DND-41 (cell line): Measurements from ENCODE around the gene SP7.

Experiments used
- ATAC-seq: fragments of 200-7000 bp; cut with Tn5 transposase; 3 replicates; pipeline ENCODE4 v1.9.1; 2021; ENCODE audit warnings: low read depth; ENCODE audit not compliant: insufficient read depth
- DNase-seq: peaks from one replicate; pipeline ENCODE4 v3.0.0-alpha.2; 2020
- H2AFZ ChIP-seq: 2 replicates; pipeline ENCODE4 v1.6.0; 2012; ENCODE audit warnings: low read depth, low read length
- H3K27ac ChIP-seq: 2 replicates; pipeline ENCODE4 v1.5.1; 2012; ENCODE audit warnings: low read length, inconsistent platforms
- H3K27me3 ChIP-seq: fragments of 200-600 bp; sonication (generic); 2 replicates; pipeline ENCODE4 v1.6.0; 2012; ENCODE audit warnings: low read length, mild to moderate bottlenecking, inconsistent platforms; ENCODE audit not compliant: insufficient read depth, poor library complexity
- H3K36me3 ChIP-seq: 2 replicates; pipeline ENCODE4 v1.5.1; 2012; ENCODE audit warnings: low read length, inconsistent platforms; ENCODE audit not compliant: insufficient read depth
- H3K4me1 ChIP-seq: 2 replicates; pipeline ENCODE4 v1.5.1; 2012; ENCODE audit warnings: mild to moderate bottlenecking, low read length; ENCODE audit not compliant: insufficient read depth
- H3K4me2 ChIP-seq: 2 replicates; pipeline ENCODE4 v1.6.0; 2012; ENCODE audit warnings: mild to moderate bottlenecking, moderate library complexity, low read length, inconsistent platforms; ENCODE audit not compliant: insufficient read depth
- H3K4me3 ChIP-seq, 2 experiments: fragments of 200-600 bp in 1 of 2; shearing (Covaris generic) in 1 of 2; 2 replicates each; pipeline ENCODE4 v1.5.1; 2012 to 2016; ENCODE audit warnings: inconsistent platforms in 2 of 2, low read length in 2 of 2, mild to moderate bottlenecking in 2 of 2, low read depth in 1 of 2, moderate library complexity in 1 of 2
- H3K79me2 ChIP-seq: 2 replicates; pipeline ENCODE4 v1.6.0; 2012; ENCODE audit warnings: low read length, inconsistent platforms; ENCODE audit not compliant: insufficient read depth
- H3K9ac ChIP-seq: 2 replicates; pipeline ENCODE4 v1.6.0; 2012; ENCODE audit warnings: low read depth, mild to moderate bottlenecking, inconsistent platforms, low read length, moderate library complexity
- H3K9me3 ChIP-seq: 2 replicates; pipeline ENCODE4 v1.5.1; 2012; ENCODE audit warnings: low read length, moderate library complexity, mild to moderate bottlenecking, inconsistent platforms; ENCODE audit not compliant: insufficient read depth, severe bottlenecking
- H4K20me1 ChIP-seq: 2 replicates; pipeline ENCODE4 v1.6.0; 2012; ENCODE audit warnings: low read length; ENCODE audit not compliant: insufficient read depth
- CTCF ChIP-seq: IDR thresholded peaks from 2 replicates; pipeline ENCODE4 v1.5.1; 2012; ENCODE audit warnings: borderline replicate concordance, low read length, moderate library complexity, mild to moderate bottlenecking; ENCODE audit not compliant: poor library complexity, severe bottlenecking; ENCODE audit errors: extremely low read depth
- EZH2 ChIP-seq: IDR thresholded peaks from 3 replicates; pipeline ENCODE4 v1.6.1; 2012; ENCODE audit warnings: borderline replicate concordance, low read depth, mild to moderate bottlenecking, moderate library complexity, low read length, inconsistent platforms; ENCODE audit not compliant: severe bottlenecking

SP7 gene

GRCh38 chr12:53320352-53321195 is 15.6 kb downstream of the SP7 start:
- H2AFZ ChIP-seq, result peak overlapping the region; percentile 88
- peak overlapping the region; percentile 47 to 85 for H3K4me3 ChIP-seq
- peaks cover 38% of the 10 kb centered on the region for H3K36me3 ChIP-seq
- H3K27me3 ChIP-seq, result no peaks in the 10 kb centered on the region
- TF ChIP-seq CTCF, result no peak
- TF ChIP-seq EZH2, result no peak
- DNase-seq (no peak), ATAC-seq (no peak)
- peak overlapping the region; percentile 75 for H3K4me2 ChIP-seq
- H3K79me2 ChIP-seq, result peaks cover 14% of the 10 kb centered on the region
- H3K9me3 ChIP-seq, result no peaks in the 10 kb centered on the region
- H3K4me1 ChIP-seq, result peaks cover 41% of the 10 kb centered on the region
- H3K27ac ChIP-seq, result peak overlapping the region; percentile 98
- H4K20me1 ChIP-seq, result no peaks in the 10 kb centered on the region
- H3K9ac ChIP-seq, result peak overlapping the region; percentile 72

GRCh38 chr12:53313996-53314395 is 22.2 kb downstream of the SP7 start:
- Histone ChIP-seq H4K20me1 (no peaks in the 10 kb centered on the region), H3K4me3 (no peak overlapping the region), H3K27me3 (no peaks in the 10 kb centered on the region), H3K9ac (no peak overlapping the region), H3K4me1 (no peaks in the 10 kb centered on the region), H3K79me2 (no peaks in the 10 kb centered on the region), H2AFZ (no peak overlapping the region), H3K9me3 (no peaks in the 10 kb centered on the region), H3K4me2 (no peak overlapping the region), H3K27ac (no peak overlapping the region), H3K36me3 (peaks cover 64% of the 10 kb centered on the region)
- ATAC-seq (no peak), DNase-seq (no peak)
- TF ChIP-seq CTCF, result no peak
- TF ChIP-seq EZH2, result no peak

- H3K9ac ChIP-seq, result no peak overlapping the region
- H3K4me2 ChIP-seq, result no peak overlapping the region
- H3K27me3 ChIP-seq, result no peaks in the 10 kb centered on the region
- H3K4me1 ChIP-seq, result peaks cover 4% of the 10 kb centered on the region; the same call in 1 of the 2 replicates
- H4K20me1 ChIP-seq, result peaks cover 6% of the 10 kb centered on the region; the same call in 1 of the 2 replicates
- no peak overlapping the region for H3K27ac ChIP-seq
- TF ChIP-seq CTCF (no peak), EZH2 (no peak)
- no peak overlapping the region for H2AFZ ChIP-seq
- no peaks in the 10 kb centered on the region for H3K9me3 ChIP-seq
- H3K36me3 ChIP-seq, result peaks cover 63% of the 10 kb centered on the region
- H3K4me3 ChIP-seq, result no peak overlapping the region
- DNase-seq (no peak), ATAC-seq (0 out of 3 replicates have a peak, but pooled peaks have one; percentile 10)
- H3K79me2 ChIP-seq, result peaks cover 6% of the 10 kb centered on the region; the same call in 1 of the 2 replicates
Measured at GRCh38 chr12:53308276-53308675, 27.9 kb downstream of the SP7 start.
